22Rv1 (cell line): Measurements from ENCODE around the gene SRGAP1.

Experiments used
- ZFX ChIP-seq: fragments of 450-650 bp; IDR thresholded peaks from 2 replicates; pipeline ENCODE4 v1.6.1; 2017; ENCODE audit warnings: antibody characterized with exemption, borderline replicate concordance
- TF ChIP-seq, protein P1 (sequence below): fragments of 450-650 bp; IDR thresholded peaks from 2 replicates; pipeline ENCODE4 v1.5.1; 2017; ENCODE audit warnings: mild to moderate bottlenecking

DNA sequence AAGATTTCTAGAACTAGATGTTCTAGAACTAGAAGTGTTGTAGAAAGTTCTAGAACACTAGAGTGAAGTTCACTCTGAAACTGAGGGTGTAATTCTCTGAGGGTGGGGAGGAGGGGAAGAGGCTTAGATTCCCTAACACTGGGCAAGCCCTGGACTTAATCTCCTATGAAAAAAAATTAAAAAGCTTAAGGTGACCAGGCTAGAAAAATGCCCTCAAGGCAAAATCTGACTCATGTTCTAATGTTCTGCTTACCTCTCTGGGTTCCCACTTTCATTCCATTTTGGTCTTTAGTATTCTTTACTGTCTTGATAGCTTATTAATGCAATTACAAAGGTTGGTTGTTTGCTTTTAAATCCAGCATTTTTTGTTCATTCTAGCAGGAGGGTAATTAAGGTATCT is 276.1 kb downstream of the SRGAP1 start:
- TF ChIP-seq, protein P1, sequence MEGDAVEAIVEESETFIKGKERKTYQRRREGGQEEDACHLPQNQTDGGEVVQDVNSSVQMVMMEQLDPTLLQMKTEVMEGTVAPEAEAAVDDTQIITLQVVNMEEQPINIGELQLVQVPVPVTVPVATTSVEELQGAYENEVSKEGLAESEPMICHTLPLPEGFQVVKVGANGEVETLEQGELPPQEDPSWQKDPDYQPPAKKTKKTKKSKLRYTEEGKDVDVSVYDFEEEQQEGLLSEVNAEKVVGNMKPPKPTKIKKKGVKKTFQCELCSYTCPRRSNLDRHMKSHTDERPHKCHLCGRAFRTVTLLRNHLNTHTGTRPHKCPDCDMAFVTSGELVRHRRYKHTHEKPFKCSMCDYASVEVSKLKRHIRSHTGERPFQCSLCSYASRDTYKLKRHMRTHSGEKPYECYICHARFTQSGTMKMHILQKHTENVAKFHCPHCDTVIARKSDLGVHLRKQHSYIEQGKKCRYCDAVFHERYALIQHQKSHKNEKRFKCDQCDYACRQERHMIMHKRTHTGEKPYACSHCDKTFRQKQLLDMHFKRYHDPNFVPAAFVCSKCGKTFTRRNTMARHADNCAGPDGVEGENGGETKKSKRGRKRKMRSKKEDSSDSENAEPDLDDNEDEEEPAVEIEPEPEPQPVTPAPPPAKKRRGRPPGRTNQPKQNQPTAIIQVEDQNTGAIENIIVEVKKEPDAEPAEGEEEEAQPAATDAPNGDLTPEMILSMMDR: no peak
- TF ChIP-seq ZFX: no peak
